Kidney (tissue), 14 donors: ENCODE data around the gene AJM1. TPM values are rescaled to one million over a fixed set of nuclear protein-coding genes. Genes with fewer than 3 reads are reported as not detected.
A peak's percentile ranks its signal among the peaks of the same experiment; 100 is the strongest.

Experiments
- DNase-seq, 5 donors: peaks; one replicate each; pipeline ENCODE4 v3.0.0-alpha.2; 2013 to 2020
- FAIRE-seq: peaks from 2 replicates; lab custom pipeline; 2012; peaks lifted over from hg19 to GRCh38; lab: Jason Lieb, UNC
- H3K27ac ChIP-seq, 2 donors: one replicate each; pipeline ENCODE4 v1.7.0; 2013; ENCODE audit warnings: low read depth in 2 of 2, low read length in 2 of 2, inconsistent platforms in 1 of 2
- H3K27me3 ChIP-seq: one replicate; pipeline ENCODE4 v1.7.1; 2013; ENCODE audit warnings: low read length, inconsistent platforms; ENCODE audit not compliant: control insufficient read depth, insufficient read depth
- H3K36me3 ChIP-seq, 3 donors: one replicate each; pipeline versions ENCODE4 v1.7.0 to v1.7.1; 2013; ENCODE audit warnings: low read length in 3 of 3, control low read depth in 1 of 3, inconsistent platforms in 1 of 3; ENCODE audit not compliant: insufficient read depth in 3 of 3, control insufficient read depth in 2 of 3
- H3K4me1 ChIP-seq, 3 donors: one replicate each; pipeline versions ENCODE4 v1.7.0 to v1.7.1; 2013; ENCODE audit warnings: low read length in 3 of 3, inconsistent platforms in 1 of 3, low read depth in 1 of 3; ENCODE audit not compliant: control insufficient read depth in 2 of 3, insufficient read depth in 2 of 3
- H3K4me3 ChIP-seq, 3 donors: one replicate each; pipeline versions ENCODE4 v1.7.0 to v1.8.1; 2013; ENCODE audit warnings: low read length in 3 of 3, control low read depth in 1 of 3, inconsistent platforms in 1 of 3
- H3K9ac ChIP-seq, 3 donors: one replicate each; pipeline versions ENCODE4 v1.7.0 to v1.7.1; 2013; ENCODE audit warnings: low read length in 3 of 3, control low read depth in 1 of 3, inconsistent platforms in 1 of 3
- H3K9me3 ChIP-seq, 3 donors: one replicate each; pipeline versions ENCODE4 v1.7.0 to v1.7.1; 2013; ENCODE audit warnings: low read length in 3 of 3, control low read depth in 1 of 3, inconsistent platforms in 1 of 3; ENCODE audit not compliant: control insufficient read depth in 2 of 3, insufficient read depth in 1 of 3
- CTCF ChIP-seq: IDR thresholded peaks from 3 replicates; pipeline ENCODE4 v1.5.1; 2012; ENCODE audit warnings: mild to moderate bottlenecking, moderate library complexity, borderline replicate concordance; ENCODE audit not compliant: insufficient read depth; ENCODE audit errors: extremely low read depth
- intact Hi-C: fragments of 100-400 bp; cut with DNase I; formaldehyde crosslinking; loops from one replicate; pipeline ENCODE4 v1.11.1; 2022
- polyA plus RNA-seq: library from polyadenylated mRNA; stranded (reverse); fragments of 350-450 nt; fragmentation: Illumina TruSeq; extraction: RNeasy Lipid Tissue Mini Kit (QIAGEN cat#74804); gene quantifications from one replicate; pipeline ENCODE4 v1.2.3, GENCODE V29; 2014; ENCODE audit warnings: low read depth, low replicate concordance; ENCODE audit not compliant: insufficient read depth
- total RNA-seq: library from RNA; stranded (reverse); fragmentation: NEBNext Ultra II Directional; extraction: Animal tissue kit (Norgen Biotek cat#: 25700); gene quantifications from one replicate; pipeline ENCODE4 v1.2.1, GENCODE V29; 2021
- donor health status: control.
- donor health status: control.
- donor health status: control.
- donor health status: control.
- donor health status: control.
- donor health status: DM: yes; HTN: yes; CAD: no.
- donor health status: Normal renal cell carcinoma (clear cell type).

AJM1 gene
- total and polyA plus RNA-seq, 2 donors from 2014 or later = 2.5 to 5.3 TPM

- no peak for DNase-seq
- intact Hi-C loops = no loop called here
Observed at GRCh38 chr9:136838314-136839228, 3.7 kb upstream of the AJM1 start.

GRCh38 chr9:136839229-136840139 lies 2.8 kb upstream of the AJM1 start:
- Histone ChIP-seq H3K4me1 (peaks cover 0 to 22% (median 7%) of the 10 kb centered on the region in 3 donors), H3K27ac (no peak overlapping the region), H3K9ac (no peak overlapping the region), H3K4me3 (no peak overlapping the region), H3K27me3 (no peaks in the 10 kb centered on the region), H3K36me3 (no peaks in the 10 kb centered on the region), H3K9me3 (no peaks in the 10 kb centered on the region)
- TF ChIP-seq CTCF = no peak
- DNase-seq (no peak), FAIRE-seq (no peak)
- intact Hi-C loops = loop anchor here (10.0 kb wide), 1 partner anchor 105 kb away; the partner anchor contains the start of genes C8G and FBXW5

More at GRCh38 chr9:136838314-136839228, 3.7 kb upstream of the AJM1 start:
- FAIRE-seq = no peak
- Histone ChIP-seq H3K36me3 (no peaks in the 10 kb centered on the region), H3K27me3 (no peaks in the 10 kb centered on the region), H3K27ac (no peak overlapping the region), H3K9me3 (no peaks in the 10 kb centered on the region), H3K9ac (no peak overlapping the region), H3K4me1 (peaks cover 0 to 22% (median 7%) of the 10 kb centered on the region in 3 donors), H3K4me3 (no peak overlapping the region)
- TF ChIP-seq CTCF = no peak

GRCh38 chr9:136840140-136840876 lies 2.0 kb upstream of the AJM1 start:
- no peak overlapping the region for H3K9ac ChIP-seq
- H3K36me3 ChIP-seq = no peaks in the 10 kb centered on the region
- intact Hi-C loops = loop anchor here (10.0 kb wide), 1 partner anchor 104 kb away; the partner anchor contains the start of genes C8G and FBXW5
- FAIRE-seq = no peak
- no peaks in the 10 kb centered on the region for H3K27me3 ChIP-seq
- DNase-seq = peak in 2 of 5 donors; percentile 55 to 70
- no peaks in the 10 kb centered on the region for H3K9me3 ChIP-seq
- H3K4me1 ChIP-seq = peaks cover 0 to 22% (median 7%) of the 10 kb centered on the region in 3 donors
- no peak for TF ChIP-seq CTCF
- peak overlapping the region in 1 of 2 donors; percentile 43 for H3K27ac ChIP-seq
- no peak overlapping the region for H3K4me3 ChIP-seq
